Measurements from ENCODE around the gene WBP2. TPM values are rescaled to one million over a fixed set of nuclear protein-coding genes. Genes with fewer than 3 reads are reported as not detected.

The WBP2 gene
- total RNA-seq, 4 donors from 2014 or later, result 64.9 to 99.4 (median 76.9) TPM

GRCh38 chr17:75828076-75828400 lies 27.1 kb downstream of the WBP2 start:
- Histone ChIP-seq H3K9me3 (no peaks in the 10 kb centered on the region), H3K4me1 (peaks cover 34% of the 10 kb centered on the region), H3K27me3 (no peaks in the 10 kb centered on the region), H3K4me3 (peak overlapping the region; percentile 32), H3K36me3 (peaks cover 37% of the 10 kb centered on the region), H3K27ac (no peak overlapping the region)
- no peak for TF ChIP-seq POLR2AphosphoS5 (IDR thresholded peaks at IDR 0.05)
- TF ChIP-seq CTCF (IDR thresholded peaks at IDR 0.05), result no peak
- no peak for TF ChIP-seq POLR2A (IDR thresholded peaks at IDR 0.05)
- no peak for TF ChIP-seq EP300 (IDR thresholded peaks at IDR 0.05)
- WGBS, result 53% methylated on average over 4 of the region's 11 CpGs
- DNase-seq (ENCODE audit: low spot score in 2 of 2), result peak in 1 of 2 donors; percentile 76

GRCh38 chr17:75827308-75828075 lies 27.6 kb downstream of the WBP2 start:
- peak; percentile 65 to 79 for TF ChIP-seq CTCF (IDR thresholded peaks at IDR 0.05)
- TF ChIP-seq POLR2AphosphoS5 (IDR thresholded peaks at IDR 0.05), result peak in 2 of 3 donors; percentile 20 to 32
- TF ChIP-seq POLR2A (IDR thresholded peaks at IDR 0.05), result no peak
- TF ChIP-seq EP300 (IDR thresholded peaks at IDR 0.05), result no peak
- H3K36me3 ChIP-seq, result peaks cover 39% of the 10 kb centered on the region
- H3K27ac ChIP-seq, result peak overlapping the region; percentile 65
- H3K4me3 ChIP-seq, result peak overlapping the region; percentile 32
- no peaks in the 10 kb centered on the region for H3K27me3 ChIP-seq
- no peaks in the 10 kb centered on the region for H3K9me3 ChIP-seq
- 7% methylated on average over 16 of the region's 21 CpGs for WGBS
- peak; percentile 86 to 89 for DNase-seq (ENCODE audit: low spot score in 2 of 2)
- peaks cover 34% of the 10 kb centered on the region for H3K4me1 ChIP-seq

DNA sequence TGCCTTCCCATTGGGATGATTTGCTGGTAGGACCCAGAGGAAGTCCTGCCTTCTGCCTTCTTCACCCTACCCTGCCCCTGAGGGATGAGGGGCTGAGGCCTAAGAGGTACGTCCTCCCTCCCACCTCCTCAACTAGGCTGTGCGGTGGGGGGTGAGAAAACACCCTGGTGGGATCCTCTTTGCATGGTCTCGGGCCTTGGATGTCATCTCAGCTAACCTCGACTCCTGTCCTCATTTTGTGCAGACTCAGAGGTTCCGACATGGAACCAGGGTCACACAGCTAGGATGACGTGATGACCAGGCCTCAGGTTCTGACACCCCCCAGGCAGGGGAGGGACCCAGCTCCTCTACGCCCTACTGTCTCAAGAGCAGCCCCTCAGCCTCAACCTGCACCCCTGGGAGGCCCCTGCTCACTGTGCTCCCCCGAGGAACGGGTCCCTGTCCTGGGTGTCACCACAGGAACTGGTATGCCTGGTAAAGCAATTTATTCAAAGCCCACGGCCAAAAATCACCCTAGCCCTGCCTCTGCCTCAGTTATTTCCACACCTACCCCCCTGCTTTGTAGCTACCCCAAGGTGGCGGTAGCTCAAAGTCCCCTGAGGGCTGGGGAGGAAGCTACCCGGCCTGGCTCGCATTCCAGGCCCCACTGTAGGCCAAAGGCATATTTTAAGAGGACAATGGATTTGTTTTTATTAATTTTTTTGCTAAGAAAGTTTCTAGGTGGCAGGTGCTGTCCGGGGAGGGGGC lies 28.4 kb downstream of the WBP2 start:
- H3K36me3 ChIP-seq, result peaks cover 39% of the 10 kb centered on the region

GRCh38 chr17:75825748-75826370 lies 29.3 kb downstream of the WBP2 start:
- Histone ChIP-seq H3K9me3 (no peaks in the 10 kb centered on the region), H3K27ac (no peak overlapping the region), H3K4me3 (no peak overlapping the region), H3K36me3 (peaks cover 47% of the 10 kb centered on the region), H3K27me3 (no peaks in the 10 kb centered on the region), H3K4me1 (peaks cover 39% of the 10 kb centered on the region)
- TF ChIP-seq CTCF (IDR thresholded peaks at IDR 0.05), result no peak
- no peak for TF ChIP-seq POLR2AphosphoS5 (IDR thresholded peaks at IDR 0.05)
- TF ChIP-seq POLR2A (IDR thresholded peaks at IDR 0.05), result no peak
- no peak for TF ChIP-seq EP300 (IDR thresholded peaks at IDR 0.05)
- WGBS, result 89% methylated on average over 9 of the region's 12 CpGs
- DNase-seq (ENCODE audit: low spot score in 2 of 2), result no peak

More for the DNA sequence above, 28.4 kb downstream of the WBP2 start:
- TF ChIP-seq POLR2AphosphoS5 (IDR thresholded peaks at IDR 0.05) (no peak), POLR2A (IDR thresholded peaks at IDR 0.05) (no peak), CTCF (IDR thresholded peaks at IDR 0.05) (no peak), EP300 (IDR thresholded peaks at IDR 0.05) (no peak)
- Histone ChIP-seq H3K9me3 (no peaks in the 10 kb centered on the region), H3K4me1 (peaks cover 39% of the 10 kb centered on the region), H3K27ac (peak overlapping the region; percentile 65), H3K4me3 (no peak overlapping the region), H3K27me3 (no peaks in the 10 kb centered on the region)
- DNase-seq (ENCODE audit: low spot score in 2 of 2), result peak in 1 of 2 donors; percentile 76
- 49% methylated on average over 14 of the region's 14 CpGs for WGBS

- no peak overlapping the region for H3K4me3 ChIP-seq
- TF ChIP-seq CTCF (IDR thresholded peaks at IDR 0.05) (no peak), POLR2A (IDR thresholded peaks at IDR 0.05) (no peak), POLR2AphosphoS5 (IDR thresholded peaks at IDR 0.05) (no peak), EP300 (IDR thresholded peaks at IDR 0.05) (no peak)
- DNase-seq (ENCODE audit: low spot score in 2 of 2), result peak in 1 of 2 donors; percentile 77
- no peaks in the 10 kb centered on the region for H3K9me3 ChIP-seq
- 91% methylated on average over 9 of the region's 13 CpGs for WGBS
- peaks cover 39% of the 10 kb centered on the region for H3K4me1 ChIP-seq
- no peaks in the 10 kb centered on the region for H3K27me3 ChIP-seq
- no peak overlapping the region for H3K27ac ChIP-seq
- peaks cover 52% of the 10 kb centered on the region for H3K36me3 ChIP-seq
Observed at GRCh38 chr17:75825149-75825552, 30.0 kb downstream of the WBP2 start.

Data from suprapubic skin (tissue), 4 donors.